Stimulated activated naive CD8-positive, alpha-beta T cell treated with anti-CD3 and anti-CD28 coated beads, Interleukin-15, amount 100 ng/mL, for 72 hours (primary cell): ENCODE data around the gene LIMK1.
"Not testable (repeated sequence)": the region's sequence is repeated elsewhere in the genome, so short reads cannot be mapped to it uniquely, and the experiment has no call there.

ENCODE experiments used
- ATAC-seq: fragments of 150-1000 bp; cut with Tn5 transposase; 2 replicates; pipeline ENCODE4 v1.10.0; 2021; ENCODE audit warnings: mild to moderate bottlenecking, moderate library complexity
- DNase-seq, 2 donors: peaks; one replicate each; pipeline ENCODE4 v3.0.0; 2021 to 2022
- H3K27ac Mint-ChIP-seq, 2 donors: one replicate each; pipeline ENCODE4 v1.8.0; 2022; ENCODE audit warnings: mild to moderate bottlenecking in 2 of 2, mixed read lengths in 2 of 2, moderate library complexity in 2 of 2
- H3K27me3 Mint-ChIP-seq: one replicate; pipeline ENCODE4 v1.8.0; 2022; ENCODE audit warnings: mixed read lengths
- H3K4me1 Mint-ChIP-seq: one replicate; pipeline ENCODE4 v1.8.0; 2022; ENCODE audit warnings: mild to moderate bottlenecking, mixed read lengths
- H3K4me3 Mint-ChIP-seq, 2 donors: one replicate each; pipeline ENCODE4 v1.8.0; 2022; ENCODE audit warnings: mild to moderate bottlenecking in 2 of 2, mixed read lengths in 2 of 2, moderate library complexity in 1 of 2
- H3K9me3 Mint-ChIP-seq, 2 donors: one replicate each; pipeline ENCODE4 v1.8.0; 2022; ENCODE audit warnings: mixed read lengths in 2 of 2

LIMK1 gene

DNA sequence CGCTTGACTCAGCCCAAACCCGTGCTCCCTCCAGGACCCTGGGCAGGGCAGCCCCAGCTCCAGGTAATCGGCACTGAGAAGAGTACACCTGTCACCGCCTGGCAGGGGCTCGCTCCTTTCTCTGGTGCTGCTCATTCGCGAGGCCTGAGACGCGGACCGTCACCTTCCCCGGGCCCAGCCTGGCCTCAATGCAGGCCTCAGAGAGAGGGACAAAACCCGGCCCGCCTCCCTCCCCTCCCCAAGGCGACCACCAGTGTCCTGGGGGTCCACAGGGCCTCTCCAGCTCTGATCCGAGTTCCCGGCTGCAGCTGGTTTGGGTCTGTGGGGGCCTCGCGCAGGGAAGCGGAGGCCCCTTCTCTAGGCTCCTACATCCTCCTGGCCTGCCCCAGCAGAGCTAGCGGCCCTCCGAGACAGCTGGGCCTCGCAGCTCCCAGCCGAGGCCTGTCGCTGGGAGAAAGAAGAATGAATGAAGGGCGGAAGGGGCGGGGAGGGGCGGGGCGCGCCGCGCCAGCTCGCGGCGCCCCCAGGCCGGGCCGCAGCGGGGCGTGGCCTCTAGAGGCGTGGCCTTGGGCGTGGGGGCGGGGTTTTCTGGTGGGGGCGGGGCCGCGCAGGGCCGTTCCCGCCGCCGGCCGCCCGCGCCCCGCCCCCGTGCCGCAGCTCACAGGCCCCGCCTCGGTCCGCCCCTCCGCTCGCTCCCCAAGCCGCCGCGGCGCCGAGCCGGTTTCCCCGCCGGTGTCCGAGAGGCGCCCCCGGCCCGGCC is at the start of gene LIMK1:
LIMK1 (plus strand) TSS at position 688 of the 760 bp plus-strand sequence. CDS start 187 bp downstream, outside the sequence.
- peak; percentile 85 for ATAC-seq
- Mint-ChIP-seq H3K4me3 (peak within 1 kb of the TSS; percentile 88 to 95), H3K27me3 (no peaks in the 10 kb centered on the region), H3K9me3 (no peaks in the 10 kb centered on the region), H3K27ac (peak within 1 kb of the TSS; percentile 92 to 95), H3K4me1 (peaks cover 24% of the 10 kb centered on the region)
- peak; percentile 75 to 79 for DNase-seq

DNA sequence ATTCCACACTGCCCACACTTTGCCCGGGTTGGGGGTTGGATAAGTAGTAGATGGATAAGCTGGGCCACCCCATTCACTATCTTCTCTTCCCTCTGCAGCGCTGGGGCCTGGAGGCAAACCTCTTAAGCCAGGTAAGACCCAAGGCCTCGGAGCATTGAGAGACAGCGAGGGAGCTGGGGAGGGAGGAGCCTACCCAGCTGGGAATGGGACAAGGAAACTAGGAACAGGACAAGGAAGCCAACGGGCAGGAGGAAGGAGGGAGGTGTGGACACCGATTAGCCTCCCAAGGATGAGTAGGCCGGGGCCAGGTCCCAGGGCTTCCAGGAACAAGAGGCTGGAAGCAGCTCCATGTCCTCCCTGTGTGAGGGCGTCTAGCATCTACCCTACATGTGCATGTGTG is 46.0 kb upstream of the LIMK1 start:
- Mint-ChIP-seq H3K9me3 (no peaks in the 10 kb centered on the region), H3K4me3 (no peak overlapping the region), H3K27me3 (peaks cover under 1% of the 10 kb centered on the region)

DNA sequence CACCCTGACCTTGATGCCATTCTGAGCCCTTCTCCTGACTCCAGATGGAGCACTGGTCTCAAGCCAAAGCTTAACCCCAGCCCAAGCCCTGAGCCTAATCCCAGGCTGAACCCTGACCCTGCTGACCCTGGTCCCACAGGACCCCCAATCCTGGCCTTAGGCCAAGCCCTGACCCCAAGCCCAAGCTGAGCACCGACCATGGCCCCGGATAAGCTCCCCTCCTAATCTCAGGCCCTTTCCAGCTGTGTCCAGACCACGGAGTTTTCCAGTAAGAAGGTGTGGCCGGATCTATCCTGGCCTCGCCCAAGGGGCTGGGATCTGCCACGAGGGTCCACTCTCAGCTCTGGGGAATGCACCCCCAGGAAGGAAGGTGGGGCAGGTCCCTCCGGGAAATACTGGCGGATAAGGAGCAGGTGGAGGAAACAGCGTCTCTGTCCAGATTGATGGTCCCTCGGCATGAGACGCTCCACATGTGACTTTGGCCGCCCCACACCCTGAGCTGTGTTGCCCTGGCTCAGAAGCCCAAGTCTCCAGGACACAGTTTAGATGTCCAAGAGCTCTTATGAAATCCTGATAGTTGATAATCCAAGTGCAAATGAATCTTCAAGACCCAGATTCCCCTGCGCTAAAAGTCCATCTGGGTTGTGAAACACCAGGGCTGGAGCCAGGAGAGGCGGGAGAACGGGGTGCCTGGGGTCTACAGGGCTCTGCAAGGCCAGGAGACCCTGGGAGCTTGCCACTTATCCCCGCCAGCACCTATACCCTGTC is 45.2 kb upstream of the LIMK1 start:
- Mint-ChIP-seq H3K4me1 (no peaks in the 10 kb centered on the region), H3K9me3 (no peaks in the 10 kb centered on the region), H3K4me3 (no peak overlapping the region), H3K27ac (peak overlapping the region in 1 of 2 donors; percentile 71), H3K27me3 (no peaks in the 10 kb centered on the region)
- no peak for ATAC-seq
- DNase-seq: no peak

More for the DNA sequence above, 46.0 kb upstream of the LIMK1 start:
- DNase-seq: no peak
- no peak for ATAC-seq
- H3K4me1 Mint-ChIP-seq: no peaks in the 10 kb centered on the region
- H3K27ac Mint-ChIP-seq: no peak overlapping the region

DNA sequence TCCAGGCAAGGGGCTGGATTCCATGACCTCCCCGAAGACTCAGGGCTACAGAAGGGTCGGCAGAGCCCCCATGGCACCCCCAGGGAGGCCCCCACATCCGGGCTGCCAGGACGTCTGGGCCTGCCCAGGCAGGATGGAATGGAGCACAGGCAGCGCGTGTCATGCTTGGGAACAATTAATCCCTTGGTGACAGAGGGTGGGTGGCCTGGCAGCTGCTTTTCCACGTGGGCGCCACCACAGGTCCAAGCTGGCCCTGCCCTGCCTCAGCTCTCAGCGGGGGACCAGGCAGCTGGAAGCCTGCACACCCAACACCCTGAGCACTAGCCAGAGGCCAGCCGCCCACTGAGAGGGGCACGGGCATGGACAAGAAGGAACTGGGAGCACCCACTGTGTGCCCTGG is 44.3 kb upstream of the LIMK1 start:
- Mint-ChIP-seq H3K9me3 (no peaks in the 10 kb centered on the region), H3K27me3 (no peaks in the 10 kb centered on the region), H3K4me3 (no peak overlapping the region), H3K27ac (no peak overlapping the region), H3K4me1 (no peaks in the 10 kb centered on the region)
- no peak for ATAC-seq
- DNase-seq: no peak

DNA sequence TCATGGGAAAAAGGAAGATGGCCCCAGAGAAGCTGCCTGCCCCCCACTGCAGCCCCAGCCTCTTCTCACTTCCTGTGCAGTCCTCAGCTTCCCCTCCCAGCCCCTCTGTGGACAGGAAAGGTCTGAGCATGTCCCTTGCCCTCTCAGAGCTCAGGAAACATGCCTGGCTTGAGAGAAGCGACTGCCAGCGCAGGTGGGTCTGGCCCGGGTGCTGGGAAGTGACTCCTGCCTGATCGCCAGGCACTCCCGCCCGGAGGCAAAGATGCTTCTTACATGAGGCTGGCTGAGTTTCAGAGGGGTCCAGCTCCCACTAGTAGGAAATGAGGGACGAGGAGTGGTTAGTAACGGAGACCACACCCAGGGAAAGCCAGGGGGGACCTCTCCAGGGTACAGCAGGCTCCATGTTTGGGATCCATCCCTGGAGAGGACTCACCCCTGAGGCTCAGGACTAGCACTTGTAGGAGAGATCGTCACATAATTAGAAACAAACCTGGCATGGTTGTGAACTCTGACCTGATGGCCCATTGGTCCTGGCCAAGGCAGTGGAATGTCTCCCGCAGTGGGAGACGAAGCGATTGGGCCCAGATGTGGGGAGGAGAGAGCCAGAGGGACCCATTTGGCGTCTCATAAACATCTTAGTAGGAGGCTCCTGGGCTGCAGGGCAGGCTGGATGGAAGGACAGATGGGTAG is 43.4 kb upstream of the LIMK1 start:
- Mint-ChIP-seq H3K9me3 (no peaks in the 10 kb centered on the region), H3K4me1 (no peaks in the 10 kb centered on the region), H3K4me3 (no peak overlapping the region), H3K27ac (peak overlapping the region in 1 of 2 donors; percentile 42), H3K27me3 (no peaks in the 10 kb centered on the region)
- ATAC-seq (no peak), DNase-seq (no peak)

DNA sequence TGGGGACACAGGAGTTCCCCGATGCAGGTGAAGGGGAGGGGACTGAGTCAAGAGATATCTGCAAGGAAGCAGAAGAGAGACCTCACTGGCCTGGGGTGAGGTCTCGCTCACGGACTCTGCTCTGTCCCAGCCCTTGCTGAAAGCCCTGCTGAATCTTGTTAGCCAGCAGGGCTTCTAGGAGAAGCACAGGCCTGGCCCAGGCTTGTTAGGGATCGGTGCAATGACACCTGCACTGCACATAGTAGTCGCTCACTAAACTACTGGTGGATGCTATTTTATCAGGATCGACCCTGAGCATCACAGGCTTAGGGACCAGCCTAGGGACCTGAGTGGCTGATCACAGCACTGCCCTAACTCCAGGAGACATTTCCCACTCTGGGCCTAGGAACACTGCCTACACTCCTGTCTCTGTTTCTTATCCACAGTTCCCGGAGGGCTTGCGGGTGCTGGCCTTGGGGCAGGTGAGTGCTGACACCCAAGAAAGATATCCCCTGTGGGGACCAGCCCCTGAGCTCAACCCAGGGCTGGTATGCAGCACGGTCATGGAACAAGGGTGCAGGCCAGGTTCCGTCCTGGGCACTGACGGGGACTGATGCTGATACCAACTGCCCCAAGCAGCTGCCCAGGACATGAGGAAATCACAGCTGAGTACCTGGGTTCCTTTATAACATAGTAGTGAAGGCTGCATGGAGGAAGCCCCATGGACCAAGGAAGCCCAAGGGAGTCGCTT is 42.6 kb upstream of the LIMK1 start:
- Mint-ChIP-seq H3K27ac (no peak overlapping the region), H3K27me3 (no peaks in the 10 kb centered on the region), H3K4me3 (no peak overlapping the region), H3K9me3 (no peaks in the 10 kb centered on the region), H3K4me1 (no peaks in the 10 kb centered on the region)
- ATAC-seq (no peak), DNase-seq (no peak)

DNA sequence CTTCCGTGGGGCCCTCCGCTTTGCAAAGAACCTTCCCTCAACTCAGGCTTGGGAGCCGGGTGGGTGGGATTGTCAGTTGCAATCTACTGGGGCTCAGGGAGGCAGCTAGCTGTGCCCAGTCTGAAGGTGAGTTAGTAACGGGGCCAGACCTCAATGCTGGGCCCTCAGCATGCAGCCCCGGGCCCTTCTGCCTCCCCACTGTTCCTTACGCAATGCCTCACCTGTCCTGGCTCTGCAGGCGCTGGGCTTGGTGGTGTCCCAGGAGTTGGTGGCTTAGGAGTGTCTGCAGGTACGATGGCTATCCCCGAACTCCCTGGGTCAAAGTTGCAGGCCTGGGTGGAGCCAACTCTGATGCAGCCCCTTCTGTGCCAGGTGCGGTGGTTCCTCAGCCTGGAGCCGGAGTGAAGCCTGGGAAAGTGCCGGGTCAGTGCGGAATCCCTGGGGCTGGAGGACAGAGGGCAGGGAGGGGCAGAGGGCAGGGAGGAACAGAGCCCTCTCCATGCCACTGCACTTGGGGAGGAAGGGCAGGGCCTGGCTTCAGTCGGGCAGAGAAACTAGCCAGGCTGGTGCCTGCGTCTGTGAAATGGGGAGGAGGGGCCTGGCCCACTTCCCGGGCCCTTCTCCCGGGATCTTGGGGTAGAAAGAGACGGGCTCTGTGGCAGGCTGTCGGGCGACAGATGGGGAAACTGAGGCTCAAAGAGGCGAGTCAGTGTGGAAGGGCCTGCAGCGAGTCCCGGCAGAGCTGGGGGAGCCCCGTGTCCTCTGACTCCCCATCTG is 40.7 kb upstream of the LIMK1 start:
- Mint-ChIP-seq H3K27ac (no peak overlapping the region), H3K4me1 (no peaks in the 10 kb centered on the region), H3K9me3 (no peaks in the 10 kb centered on the region), H3K27me3 (no peaks in the 10 kb centered on the region), H3K4me3 (no peak overlapping the region)
- DNase-seq (no peak), ATAC-seq (no peak)

DNA sequence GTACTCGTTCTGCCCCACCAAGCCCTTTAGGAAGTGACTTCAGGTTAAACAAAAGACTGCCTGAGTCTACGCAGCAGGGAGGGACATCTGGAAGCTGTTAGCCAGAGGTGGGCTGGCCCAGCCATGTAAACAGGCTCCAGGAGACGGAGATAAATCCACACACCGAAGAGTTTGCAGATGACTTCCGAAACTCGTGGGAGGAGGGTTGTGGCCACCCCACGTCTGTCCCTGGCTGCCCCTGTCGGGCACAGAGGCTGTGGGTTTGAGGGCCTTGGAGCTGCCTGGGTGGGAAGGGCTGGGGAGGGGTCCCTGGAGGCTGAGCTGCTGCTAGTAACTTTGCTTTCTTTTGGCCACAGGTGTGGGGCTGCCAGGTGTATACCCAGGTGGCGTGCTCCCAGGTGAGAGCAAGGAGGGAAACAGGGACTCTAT is 40.1 kb upstream of the LIMK1 start:
- no peak for ATAC-seq
- Mint-ChIP-seq H3K4me3 (no peak overlapping the region), H3K4me1 (no peaks in the 10 kb centered on the region), H3K27ac (no peak overlapping the region), H3K27me3 (no peaks in the 10 kb centered on the region), H3K9me3 (no peaks in the 10 kb centered on the region)
- no peak for DNase-seq

DNA sequence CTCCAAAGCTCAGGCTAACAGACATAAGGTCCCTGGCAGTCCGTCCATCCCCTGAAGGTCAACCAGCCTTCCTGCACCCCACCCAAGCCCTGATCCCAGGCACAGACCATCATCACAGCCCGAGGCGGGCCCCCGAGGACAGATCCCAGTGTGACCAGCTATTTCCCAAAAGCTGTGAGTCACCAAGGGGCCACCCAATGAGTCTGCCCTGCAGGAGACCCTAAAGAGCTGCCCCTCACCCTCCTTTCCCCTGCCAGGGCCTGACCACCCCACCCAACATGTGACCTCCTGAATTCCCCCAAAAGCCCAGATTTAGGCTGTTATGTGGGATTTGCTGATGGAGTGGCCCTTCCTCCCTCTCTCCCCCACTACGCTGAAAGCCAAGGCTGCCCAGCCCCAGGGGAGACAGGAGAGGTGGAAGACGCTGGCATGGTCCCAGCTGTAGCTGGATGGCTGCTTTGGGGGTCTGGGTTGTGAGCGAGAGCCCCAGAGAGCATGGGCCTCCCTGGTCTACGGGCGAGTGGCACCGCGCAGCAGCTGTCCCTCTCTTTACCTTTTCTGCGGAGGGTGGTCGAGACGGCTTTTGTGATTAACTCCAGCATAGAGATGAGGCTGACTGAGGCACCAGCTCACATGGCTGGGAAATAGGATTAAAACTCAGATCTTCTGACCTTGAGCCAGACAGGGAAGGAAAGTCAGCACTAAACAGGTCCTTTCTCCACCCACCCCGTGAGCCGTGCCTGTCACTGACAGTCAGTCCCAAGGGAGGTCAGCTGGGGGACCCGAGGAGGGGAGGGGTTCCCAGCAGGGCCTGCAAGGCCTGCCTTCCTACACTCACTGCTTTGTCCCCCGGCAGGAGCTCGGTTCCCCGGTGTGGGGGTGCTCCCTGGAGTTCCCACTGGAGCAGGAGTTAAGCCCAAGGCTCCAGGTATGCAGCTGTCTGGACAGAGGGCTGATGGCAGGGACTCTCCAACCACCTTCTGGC is 38.9 kb upstream of the LIMK1 start:
- ATAC-seq (no peak), DNase-seq (no peak)
- Mint-ChIP-seq H3K27ac (no peak overlapping the region), H3K4me1 (no peaks in the 10 kb centered on the region), H3K4me3 (no peak overlapping the region), H3K9me3 (no peaks in the 10 kb centered on the region), H3K27me3 (no peaks in the 10 kb centered on the region)

DNA sequence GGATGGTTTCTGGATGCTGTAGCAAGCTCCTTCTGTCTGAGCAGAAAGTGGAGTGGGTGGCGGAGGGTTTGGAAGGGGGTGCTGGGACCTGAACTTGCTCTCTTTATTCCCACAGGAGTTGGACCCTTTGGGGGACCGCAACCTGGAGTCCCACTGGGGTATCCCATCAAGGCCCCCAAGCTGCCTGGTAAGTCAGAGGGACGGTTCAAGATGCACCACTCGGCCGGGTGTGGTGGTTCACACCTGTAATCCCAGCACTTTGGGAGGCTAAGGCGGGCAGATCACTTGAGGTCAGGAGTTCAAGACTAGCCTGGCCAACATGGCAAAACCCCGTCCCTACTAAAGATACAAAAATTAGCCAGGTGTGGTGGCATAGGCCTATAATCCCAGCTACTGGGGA is 37.0 kb upstream of the LIMK1 start:
- H3K9me3 Mint-ChIP-seq, H3K27me3 Mint-ChIP-seq, H3K27ac Mint-ChIP-seq, H3K4me3 Mint-ChIP-seq, DNase-seq, H3K4me1 Mint-ChIP-seq, ATAC-seq: not testable (repeated sequence)

DNA sequence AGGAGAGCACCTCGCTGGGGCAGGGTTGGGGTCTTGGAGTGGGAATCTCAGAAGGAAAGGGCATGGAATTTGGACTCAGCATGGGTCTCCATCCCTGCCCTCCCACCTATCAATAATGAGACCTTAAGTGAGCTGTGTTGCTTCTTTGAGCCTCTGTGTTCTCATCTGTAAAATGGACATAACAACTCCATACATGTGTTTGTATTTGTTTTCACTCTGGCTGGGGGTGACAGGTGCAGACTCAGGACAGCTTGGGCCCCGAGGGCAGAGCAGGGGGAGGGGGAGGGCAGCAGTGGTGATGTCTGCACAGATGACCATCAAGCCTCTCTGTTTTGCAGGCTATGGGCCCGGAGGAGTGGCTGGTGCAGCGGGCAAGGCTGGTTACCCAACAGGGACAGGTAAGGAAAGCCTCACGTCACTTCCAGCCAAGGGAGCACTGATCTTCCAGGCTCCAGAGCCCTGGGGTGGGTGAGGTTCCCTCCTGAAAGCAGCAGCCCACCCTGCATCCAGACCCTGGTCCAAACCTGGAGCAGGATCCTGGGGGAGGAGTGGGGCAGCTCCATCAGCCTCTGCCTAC is 35.7 kb upstream of the LIMK1 start:
- no peaks in the 10 kb centered on the region for H3K9me3 Mint-ChIP-seq
- no peaks in the 10 kb centered on the region for H3K27me3 Mint-ChIP-seq
- no peak overlapping the region for H3K4me3 Mint-ChIP-seq
- ATAC-seq (no peak), DNase-seq (no peak)
- no peak overlapping the region for H3K27ac Mint-ChIP-seq
- no peaks in the 10 kb centered on the region for H3K4me1 Mint-ChIP-seq

DNA sequence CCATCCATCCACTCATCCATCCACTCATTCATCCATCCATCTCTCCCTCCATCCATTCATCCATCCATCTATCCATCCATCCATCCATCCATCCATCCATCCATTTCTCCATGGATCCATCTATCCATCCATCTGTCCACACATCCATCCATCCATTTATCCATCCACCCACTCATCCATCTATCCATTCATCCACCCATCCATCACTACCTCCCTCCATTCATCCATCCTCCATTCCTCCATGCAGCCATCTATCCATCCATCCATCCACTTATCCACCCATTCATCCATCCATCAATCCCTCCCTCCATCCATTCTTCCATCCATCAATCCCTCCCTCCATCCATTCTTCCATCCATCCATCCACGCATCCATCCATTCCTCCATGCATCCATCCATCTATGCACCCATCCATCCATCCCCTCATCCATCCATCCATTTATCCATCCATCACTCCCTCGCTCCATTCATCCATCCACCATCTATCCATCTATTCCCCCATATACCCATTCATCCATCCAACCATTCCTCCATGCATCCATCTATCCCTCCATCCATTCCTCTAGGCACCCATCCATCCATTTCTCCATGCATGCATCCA is 34.5 kb upstream of the LIMK1 start:
- Mint-ChIP-seq H3K27ac (no peak overlapping the region), H3K27me3 (no peaks in the 10 kb centered on the region), H3K9me3 (no peaks in the 10 kb centered on the region), H3K4me3 (no peak overlapping the region), H3K4me1 (no peaks in the 10 kb centered on the region)
- no peak for DNase-seq
- ATAC-seq: no peak

DNA sequence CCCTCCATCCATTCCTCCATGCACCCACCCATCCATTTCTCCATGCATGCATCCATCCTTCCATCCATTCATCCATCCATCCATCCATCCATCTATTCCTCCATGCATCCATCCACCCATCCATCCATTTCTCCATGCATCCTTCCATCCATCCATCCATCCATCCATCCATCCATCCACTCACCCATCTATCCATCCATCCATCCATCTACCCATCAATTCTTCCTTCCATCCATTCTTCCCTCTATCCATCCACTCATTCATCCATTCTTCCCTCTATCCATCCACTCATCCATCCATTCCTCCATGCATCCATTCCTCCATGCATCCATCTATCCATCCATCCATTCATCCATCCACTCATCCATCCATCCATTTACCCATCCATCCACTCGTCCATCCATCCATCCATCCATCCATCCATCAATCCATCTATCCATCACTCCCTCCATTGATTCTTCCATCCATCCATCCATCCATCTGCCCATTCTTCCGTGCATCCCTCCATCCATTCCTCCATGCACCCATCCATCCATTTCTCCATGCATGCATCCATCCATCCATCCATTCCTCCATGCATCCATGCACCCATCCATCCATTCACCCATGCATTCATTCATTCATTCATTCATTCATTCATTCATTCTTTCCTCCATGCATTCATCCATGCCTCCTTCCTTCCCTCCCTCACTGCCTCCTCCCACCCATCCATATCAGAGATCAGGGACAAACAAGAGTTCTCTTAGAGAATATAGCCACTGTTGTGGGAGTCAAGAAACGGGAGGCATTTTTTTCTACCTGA is 33.4 kb upstream of the LIMK1 start:
- ATAC-seq: no peak

More for the DNA sequence above, 33.4 kb upstream of the LIMK1 start:
- Mint-ChIP-seq H3K27ac (no peak overlapping the region), H3K4me1 (no peaks in the 10 kb centered on the region), H3K27me3 (no peaks in the 10 kb centered on the region), H3K4me3 (no peak overlapping the region), H3K9me3 (no peaks in the 10 kb centered on the region)
- DNase-seq: no peak
